ENCODE results near the gene CTSZ. TPM values are rescaled to one million over a fixed set of nuclear protein-coding genes. Genes with fewer than 3 reads are reported as not detected.

Gene CTSZ
- total and polyA plus RNA-seq, 2 experiments from 2014 or later, result 13.5 to 391 TPM

- Histone ChIP-seq H4K20me1 (ENCODE audit: insufficient read depth) (no peaks in the 10 kb centered on the region), H3K79me2 (ENCODE audit: insufficient read depth) (peaks cover 69% of the 10 kb centered on the region), H3K4me3 (peak overlapping the region; percentile 82; the same call in 1 of the 2 replicates), H3K36me3 (ENCODE audit: low read depth) (peaks cover 27% of the 10 kb centered on the region), H3F3A (ENCODE audit: insufficient read depth) (peaks cover 13% of the 10 kb centered on the region; the same call in 1 of the 2 replicates), H2AFZ (no peak overlapping the region), H3K9me3 (ENCODE audit: low read depth) (no peaks in the 10 kb centered on the region), H3K4me2 (ENCODE audit: unreplicated experiment) (no peak overlapping the region), H3K9me2 (ENCODE audit: insufficient read depth) (no peaks in the 10 kb centered on the region), H3K4me1 (ENCODE audit: insufficient read depth) (peaks cover 38% of the 10 kb centered on the region), H3K27me3 (replicated peaks; ENCODE audit: insufficient read depth) (no peaks in the 10 kb centered on the region), H3K9ac (no peak overlapping the region), H3K27ac (no peak overlapping the region)
- WGBS, 2 experiments (ENCODE audit: low coverage in 1 of 2, low lambda C conversion rate in 2 of 2, missing lambda C conversion rate in 2 of 2), result 98 to 99% methylated on average over 5 of the region's 5 CpGs
- TF ChIP-seq EZH2phosphoT487 (IDR thresholded peaks at IDR 0.05; ENCODE audit: insufficient read depth, low read depth) (no peak), EZH2 (IDR thresholded peaks at IDR 0.05; ENCODE audit: insufficient read depth, poor library complexity, severe bottlenecking) (no peak)
- DNase-seq, result no peak
- in situ Hi-C loops (cut with MboI), result no loop called here
These were observed 33.6 kb upstream of the CTSZ start for GRCh38 chr20:59040667-59041066.

GRCh38 chr20:59039233-59039632 is 32.2 kb upstream of the CTSZ start:
- H3K79me2 ChIP-seq (ENCODE audit: insufficient read depth), result peaks cover 81% of the 10 kb centered on the region
- in situ Hi-C loops (cut with MboI), result no loop called here
- TF ChIP-seq EZH2 (IDR thresholded peaks at IDR 0.05; ENCODE audit: insufficient read depth, poor library complexity, severe bottlenecking) (no peak), EZH2phosphoT487 (IDR thresholded peaks at IDR 0.05; ENCODE audit: insufficient read depth, low read depth) (no peak)
- DNase-seq, result peak; percentile 64
- H3K27ac ChIP-seq, result peak overlapping the region; percentile 44
- H3K9ac ChIP-seq, result peak overlapping the region; percentile 44
- peak overlapping the region; percentile 20 for H3K4me2 ChIP-seq (ENCODE audit: unreplicated experiment)
- no peaks in the 10 kb centered on the region for H3K9me3 ChIP-seq (ENCODE audit: low read depth)
- WGBS, 2 experiments (ENCODE audit: low coverage in 1 of 2, low lambda C conversion rate in 2 of 2, missing lambda C conversion rate in 2 of 2), result 93% methylated on average over 1 of the region's 1 CpG
- no peak overlapping the region for H2AFZ ChIP-seq
- H3K4me3 ChIP-seq, result peak overlapping the region; percentile 11; the same call in 1 of the 2 replicates
- H4K20me1 ChIP-seq (ENCODE audit: insufficient read depth), result no peaks in the 10 kb centered on the region
- H3K27me3 ChIP-seq (replicated peaks; ENCODE audit: insufficient read depth), result no peaks in the 10 kb centered on the region
- peaks cover 26% of the 10 kb centered on the region for H3F3A ChIP-seq (ENCODE audit: insufficient read depth)
- peaks cover 38% of the 10 kb centered on the region for H3K4me1 ChIP-seq (ENCODE audit: insufficient read depth)
- no peaks in the 10 kb centered on the region for H3K9me2 ChIP-seq (ENCODE audit: insufficient read depth)
- peaks cover 39% of the 10 kb centered on the region for H3K36me3 ChIP-seq (ENCODE audit: low read depth)

- Histone ChIP-seq H4K20me1 (ENCODE audit: insufficient read depth) (no peaks in the 10 kb centered on the region), H3F3A (ENCODE audit: insufficient read depth) (peaks cover 28% of the 10 kb centered on the region), H3K36me3 (ENCODE audit: low read depth) (peaks cover 42% of the 10 kb centered on the region), H3K9me3 (ENCODE audit: low read depth) (no peaks in the 10 kb centered on the region), H3K4me2 (ENCODE audit: unreplicated experiment) (no peak overlapping the region), H3K9me2 (ENCODE audit: insufficient read depth) (no peaks in the 10 kb centered on the region), H3K9ac (no peak overlapping the region), H3K4me1 (ENCODE audit: insufficient read depth) (peaks cover 34% of the 10 kb centered on the region), H3K4me3 (no peak overlapping the region), H2AFZ (no peak overlapping the region), H3K79me2 (ENCODE audit: insufficient read depth) (peaks cover 84% of the 10 kb centered on the region), H3K27ac (no peak overlapping the region), H3K27me3 (replicated peaks; ENCODE audit: insufficient read depth) (no peaks in the 10 kb centered on the region)
- WGBS, 2 experiments (ENCODE audit: low coverage in 1 of 2, low lambda C conversion rate in 2 of 2, missing lambda C conversion rate in 2 of 2), result 98 to 99% methylated on average over 12 of the region's 12 CpGs
- no peak for DNase-seq
- in situ Hi-C loops (cut with MboI), result no loop called here
- TF ChIP-seq EZH2phosphoT487 (IDR thresholded peaks at IDR 0.05; ENCODE audit: insufficient read depth, low read depth) (no peak), EZH2 (IDR thresholded peaks at IDR 0.05; ENCODE audit: insufficient read depth, poor library complexity, severe bottlenecking) (no peak)
These were observed 30.3 kb upstream of the CTSZ start for GRCh38 chr20:59037386-59037785.

GRCh38 chr20:59035381-59035780 is 28.3 kb upstream of the CTSZ start:
- DNase-seq, result no peak
- TF ChIP-seq EZH2 (IDR thresholded peaks at IDR 0.05; ENCODE audit: insufficient read depth, poor library complexity, severe bottlenecking), result no peak
- TF ChIP-seq EZH2phosphoT487 (IDR thresholded peaks at IDR 0.05; ENCODE audit: insufficient read depth, low read depth), result no peak
- Histone ChIP-seq H3K9me3 (ENCODE audit: low read depth) (no peaks in the 10 kb centered on the region), H4K20me1 (ENCODE audit: insufficient read depth) (no peaks in the 10 kb centered on the region), H3K4me2 (ENCODE audit: unreplicated experiment) (no peak overlapping the region), H3K9ac (no peak overlapping the region), H2AFZ (no peak overlapping the region), H3K79me2 (ENCODE audit: insufficient read depth) (peaks cover 81% of the 10 kb centered on the region), H3F3A (ENCODE audit: insufficient read depth) (peaks cover 35% of the 10 kb centered on the region), H3K4me3 (no peak overlapping the region), H3K36me3 (ENCODE audit: low read depth) (peaks cover 42% of the 10 kb centered on the region), H3K27ac (no peak overlapping the region), H3K4me1 (ENCODE audit: insufficient read depth) (peaks cover 38% of the 10 kb centered on the region), H3K27me3 (replicated peaks; ENCODE audit: insufficient read depth) (no peaks in the 10 kb centered on the region), H3K9me2 (ENCODE audit: insufficient read depth) (no peaks in the 10 kb centered on the region)
- in situ Hi-C loops (cut with MboI), result no loop called here
- WGBS, 2 experiments (ENCODE audit: low coverage in 1 of 2, low lambda C conversion rate in 2 of 2, missing lambda C conversion rate in 2 of 2), result 100% methylated on average over 3 of the region's 3 CpGs
